Measurements from ENCODE around the gene SKIDA1.

The SKIDA1 gene

GRCh38 chr10:21516242-21517131 is 9.0 kb downstream of the SKIDA1 start:
- DNase-seq (ENCODE audit: low read depth): peak; percentile 28

GRCh38 chr10:21515361-21516241 is 9.9 kb downstream of the SKIDA1 start:
- no peak for DNase-seq (ENCODE audit: low read depth)

GRCh38 chr10:21514818-21515351 is 10.6 kb downstream of the SKIDA1 start:
- no peak for DNase-seq (ENCODE audit: low read depth)

GRCh38 chr10:21514129-21514817 is 11.2 kb downstream of the SKIDA1 start:
- DNase-seq (ENCODE audit: low read depth): no peak

- no peak for DNase-seq (ENCODE audit: low read depth)
Observed at GRCh38 chr10:21513405-21513788, 12.1 kb downstream of the SKIDA1 start.

- DNase-seq (ENCODE audit: low read depth): no peak
Observed at GRCh38 chr10:21512573-21513404, 12.7 kb downstream of the SKIDA1 start.

- no peak for DNase-seq (ENCODE audit: low read depth)
Observed at GRCh38 chr10:21511946-21512572, 13.4 kb downstream of the SKIDA1 start.

GRCh38 chr10:21511095-21511570 is 14.3 kb downstream of the SKIDA1 start:
- no peak for DNase-seq (ENCODE audit: low read depth)

- no peak for DNase-seq (ENCODE audit: low read depth)
Observed at GRCh38 chr10:21510241-21511094, 15.0 kb downstream of the SKIDA1 start.

- no peak for DNase-seq (ENCODE audit: low read depth)
Observed at GRCh38 chr10:21509341-21510240, 15.9 kb downstream of the SKIDA1 start.

GRCh38 chr10:21508706-21509331 is 16.7 kb downstream of the SKIDA1 start:
- DNase-seq (ENCODE audit: low read depth): no peak

GRCh38 chr10:21507150-21507549 is 18.3 kb downstream of the SKIDA1 start:
- no peak for DNase-seq (ENCODE audit: low read depth)

GRCh38 chr10:21506351-21506750 is 19.1 kb downstream of the SKIDA1 start:
- DNase-seq (ENCODE audit: low read depth): no peak

- no peak for DNase-seq (ENCODE audit: low read depth)
Observed at GRCh38 chr10:21505711-21506278, 19.7 kb downstream of the SKIDA1 start.

- DNase-seq (ENCODE audit: low read depth): no peak
Observed at GRCh38 chr10:21503542-21503941, 21.9 kb downstream of the SKIDA1 start.

GRCh38 chr10:21502348-21502740 is 23.1 kb downstream of the SKIDA1 start:
- DNase-seq (ENCODE audit: low read depth): no peak

GRCh38 chr10:21501731-21502347 is 23.6 kb downstream of the SKIDA1 start:
- DNase-seq (ENCODE audit: low read depth): no peak

Data from stimulated activated CD8-positive, alpha-beta memory T cell treated with anti-CD3 and anti-CD28 coated beads, Interleukin-4, amount 100 ng/mL, for 24 hours (primary cell).